Astrocyte (in vitro differentiated cells and primary cell): ENCODE measurements around the gene PTPN14. TPM values are rescaled to one million over a fixed set of nuclear protein-coding genes. Genes with fewer than 3 reads are reported as not detected.

Source experiments
- DNase-seq: peaks from one replicate; pipeline ENCODE4 v3.0.0-alpha.2; 2010; ENCODE audit warnings: low read depth
- FAIRE-seq: peaks from 2 replicates; lab custom pipeline; 2011; peaks lifted over from hg19 to GRCh38; lab: Jason Lieb, UNC
- H2AFZ ChIP-seq: 2 replicates; pipeline ENCODE4 v1.6.0; 2012; ENCODE audit warnings: low read depth, low read length, inconsistent platforms
- H3K27ac ChIP-seq: 2 replicates; pipeline ENCODE4 v1.5.1; 2011; ENCODE audit warnings: low read depth, low read length, inconsistent platforms
- H3K27me3 ChIP-seq: 2 replicates; pipeline ENCODE4 v1.6.0; 2011; ENCODE audit warnings: low read length, inconsistent platforms; ENCODE audit not compliant: insufficient read depth
- H3K36me3 ChIP-seq: 2 replicates; pipeline ENCODE4 v1.5.1; 2011; ENCODE audit warnings: low read length, inconsistent platforms; ENCODE audit not compliant: insufficient read depth
- H3K4me1 ChIP-seq: 2 replicates; pipeline ENCODE4 v1.5.1; 2011; ENCODE audit warnings: low read length, inconsistent platforms; ENCODE audit not compliant: insufficient read depth
- H3K4me2 ChIP-seq: 2 replicates; pipeline ENCODE4 v1.6.0; 2012; ENCODE audit warnings: low read length, inconsistent platforms
- H3K4me3 ChIP-seq: 2 replicates; pipeline ENCODE4 v1.5.1; 2011; ENCODE audit warnings: low read depth, mild to moderate bottlenecking, low read length, inconsistent platforms; ENCODE audit not compliant: insufficient read depth
- H3K79me2 ChIP-seq: 2 replicates; pipeline ENCODE4 v1.6.0; 2012; ENCODE audit warnings: mild to moderate bottlenecking, low read length, inconsistent platforms; ENCODE audit not compliant: insufficient read depth
- H3K9ac ChIP-seq: 2 replicates; pipeline ENCODE4 v1.6.0; 2012; ENCODE audit warnings: mild to moderate bottlenecking, low read length, inconsistent platforms
- H3K9me3 ChIP-seq: 2 replicates; pipeline ENCODE4 v1.5.1; 2012; ENCODE audit warnings: low read depth, mild to moderate bottlenecking, low read length, inconsistent platforms; ENCODE audit not compliant: insufficient read depth
- H4K20me1 ChIP-seq: 2 replicates; pipeline ENCODE4 v1.6.0; 2012; ENCODE audit warnings: low read length, inconsistent platforms; ENCODE audit not compliant: insufficient read depth
- H3K27ac Mint-ChIP-seq: one replicate; pipeline ENCODE4 v1.8.0; 2021; ENCODE audit warnings: mild to moderate bottlenecking, mixed read lengths; ENCODE audit not compliant: unreplicated experiment
- H3K27me3 Mint-ChIP-seq: one replicate; pipeline ENCODE4 v1.8.0; 2021; ENCODE audit warnings: low read depth, mixed read lengths; ENCODE audit not compliant: unreplicated experiment
- H3K36me3 Mint-ChIP-seq: one replicate; pipeline ENCODE4 v1.8.0; 2021; ENCODE audit warnings: low read depth, mixed read lengths; ENCODE audit not compliant: unreplicated experiment
- H3K4me1 Mint-ChIP-seq: one replicate; pipeline ENCODE4 v1.8.0; 2021; ENCODE audit warnings: low read depth, mixed read lengths; ENCODE audit not compliant: unreplicated experiment
- H3K4me3 Mint-ChIP-seq: one replicate; pipeline ENCODE4 v1.8.0; 2021; ENCODE audit warnings: mild to moderate bottlenecking, moderate library complexity, mixed read lengths; ENCODE audit not compliant: unreplicated experiment
- H3K9me3 Mint-ChIP-seq: one replicate; pipeline ENCODE4 v1.8.0; 2021; ENCODE audit warnings: mild to moderate bottlenecking, mixed read lengths; ENCODE audit not compliant: unreplicated experiment
- EZH2 ChIP-seq: IDR thresholded peaks from 2 replicates; pipeline ENCODE4 v1.6.1; 2012; ENCODE audit warnings: mild to moderate bottlenecking, low read length, inconsistent platforms; ENCODE audit not compliant: insufficient read depth
- total RNA-seq: library from RNA; stranded (reverse); gene quantifications from 2 replicates; pipeline ENCODE4 v1.2.1, GENCODE V29; 2021
- TF ChIP-seq, protein P1 (sequence below): IDR thresholded peaks from 2 replicates; pipeline ENCODE4 v1.5.1; 2011; ENCODE audit warnings: low read depth, mild to moderate bottlenecking, inconsistent platforms, low read length, moderate library complexity; ENCODE audit not compliant: insufficient read depth

The PTPN14 gene
- total RNA-seq, 1 donor from 2014 or later = 177 TPM

DNA sequence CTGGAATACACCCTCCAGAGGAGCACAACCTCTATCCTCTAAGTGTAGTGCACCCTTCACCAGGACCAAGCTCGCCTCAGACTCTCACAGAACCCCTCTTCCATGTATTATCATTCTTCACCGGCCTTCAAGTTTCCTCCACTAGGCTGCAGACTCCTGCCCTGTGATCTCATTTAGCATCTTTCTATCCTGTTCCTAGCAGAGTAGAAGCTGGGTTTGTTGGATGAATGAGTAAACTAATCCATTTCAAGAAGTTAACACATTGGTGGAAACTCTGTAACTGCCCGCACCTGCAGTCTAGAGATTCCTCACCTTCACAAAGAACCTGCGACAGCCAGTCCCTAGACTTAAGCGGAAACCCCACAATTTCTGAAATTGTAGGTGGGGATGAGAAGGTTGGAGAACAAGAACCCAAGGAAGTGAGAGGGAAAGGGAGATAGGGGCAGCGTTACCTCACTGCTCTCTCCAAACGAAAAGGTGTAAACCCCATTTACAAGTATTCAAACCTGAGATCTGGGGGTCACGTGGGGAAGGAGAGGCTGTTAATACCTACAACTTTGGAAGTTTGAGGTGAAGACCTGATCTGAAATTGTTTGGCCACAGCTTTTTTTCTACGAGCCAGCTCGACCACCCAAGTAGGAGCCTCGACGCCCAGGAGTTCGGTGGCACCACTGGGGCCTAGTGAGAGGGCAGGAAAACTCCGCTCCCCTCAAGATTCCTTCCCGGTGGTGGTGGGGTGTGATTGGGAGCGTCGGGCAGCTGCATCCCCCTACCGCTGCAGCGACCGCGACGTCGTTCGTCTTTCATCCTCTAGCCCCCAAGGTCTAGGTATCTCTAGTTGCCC lies 1.2 kb downstream of the PTPN14 start:
- Histone ChIP-seq H4K20me1 (peaks cover 54% of the 10 kb centered on the region), H3K36me3 (peaks cover 9% of the 10 kb centered on the region), H3K4me3 (peak overlapping the region; percentile 98), H3K4me1 (peaks cover 43% of the 10 kb centered on the region), H2AFZ (no peak overlapping the region), H3K9ac (peak overlapping the region; percentile 99), H3K79me2 (peaks cover 62% of the 10 kb centered on the region), H3K27me3 (no peaks in the 10 kb centered on the region), H3K4me2 (peak overlapping the region; percentile 94), H3K27ac (peak overlapping the region; percentile 99), H3K9me3 (no peaks in the 10 kb centered on the region)
- no peaks in the 10 kb centered on the region for H3K9me3 Mint-ChIP-seq
- H3K4me3 Mint-ChIP-seq = peak overlapping the region; percentile 98
- TF ChIP-seq, protein P1, sequence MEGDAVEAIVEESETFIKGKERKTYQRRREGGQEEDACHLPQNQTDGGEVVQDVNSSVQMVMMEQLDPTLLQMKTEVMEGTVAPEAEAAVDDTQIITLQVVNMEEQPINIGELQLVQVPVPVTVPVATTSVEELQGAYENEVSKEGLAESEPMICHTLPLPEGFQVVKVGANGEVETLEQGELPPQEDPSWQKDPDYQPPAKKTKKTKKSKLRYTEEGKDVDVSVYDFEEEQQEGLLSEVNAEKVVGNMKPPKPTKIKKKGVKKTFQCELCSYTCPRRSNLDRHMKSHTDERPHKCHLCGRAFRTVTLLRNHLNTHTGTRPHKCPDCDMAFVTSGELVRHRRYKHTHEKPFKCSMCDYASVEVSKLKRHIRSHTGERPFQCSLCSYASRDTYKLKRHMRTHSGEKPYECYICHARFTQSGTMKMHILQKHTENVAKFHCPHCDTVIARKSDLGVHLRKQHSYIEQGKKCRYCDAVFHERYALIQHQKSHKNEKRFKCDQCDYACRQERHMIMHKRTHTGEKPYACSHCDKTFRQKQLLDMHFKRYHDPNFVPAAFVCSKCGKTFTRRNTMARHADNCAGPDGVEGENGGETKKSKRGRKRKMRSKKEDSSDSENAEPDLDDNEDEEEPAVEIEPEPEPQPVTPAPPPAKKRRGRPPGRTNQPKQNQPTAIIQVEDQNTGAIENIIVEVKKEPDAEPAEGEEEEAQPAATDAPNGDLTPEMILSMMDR = peak; percentile 33
- TF ChIP-seq EZH2 = no peak
- DNase-seq (no peak), FAIRE-seq (peak; percentile 47)
- peaks cover 34% of the 10 kb centered on the region for H3K4me1 Mint-ChIP-seq
- no peaks in the 10 kb centered on the region for H3K27me3 Mint-ChIP-seq
- H3K36me3 Mint-ChIP-seq = peaks cover 8% of the 10 kb centered on the region
- H3K27ac Mint-ChIP-seq = peak overlapping the region; percentile 86

DNA sequence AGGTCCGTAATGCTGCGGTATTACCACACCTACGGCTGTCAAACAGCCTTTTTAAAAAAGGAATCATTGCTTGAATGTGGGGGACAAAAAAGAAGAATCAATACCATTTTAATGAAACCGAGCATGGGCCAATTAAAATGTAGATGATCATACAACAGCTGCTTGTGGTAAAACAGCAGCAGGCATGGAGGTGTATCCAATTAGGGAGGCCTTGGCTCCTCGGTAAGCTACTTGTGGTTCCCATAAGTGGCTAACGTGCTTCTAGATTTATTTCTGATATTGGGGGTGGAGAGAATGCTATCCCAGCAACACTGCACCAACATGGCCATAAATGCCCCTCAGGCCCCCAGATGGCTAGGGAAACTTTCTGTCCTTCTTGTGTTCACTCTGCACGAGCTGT lies 1.8 kb downstream of the PTPN14 start:
- H4K20me1 ChIP-seq = peaks cover 61% of the 10 kb centered on the region
- peak overlapping the region; percentile 98 for H3K4me3 ChIP-seq
- H3K9ac ChIP-seq = peak overlapping the region; percentile 99
- H3K4me1 ChIP-seq = peaks cover 43% of the 10 kb centered on the region
- H3K4me1 Mint-ChIP-seq = peaks cover 38% of the 10 kb centered on the region
- H3K36me3 ChIP-seq = peaks cover 9% of the 10 kb centered on the region
- no peaks in the 10 kb centered on the region for H3K27me3 ChIP-seq
- H3K9me3 ChIP-seq = no peaks in the 10 kb centered on the region
- peaks cover 69% of the 10 kb centered on the region for H3K79me2 ChIP-seq
- peaks cover 8% of the 10 kb centered on the region for H3K36me3 Mint-ChIP-seq
- peak overlapping the region; percentile 98 for H3K4me3 Mint-ChIP-seq
- H3K27ac Mint-ChIP-seq = peak overlapping the region; percentile 86
- TF ChIP-seq EZH2 = no peak
- no peak for DNase-seq
- peak overlapping the region; percentile 99 for H3K27ac ChIP-seq
- no peaks in the 10 kb centered on the region for H3K27me3 Mint-ChIP-seq
- H3K4me2 ChIP-seq = peak overlapping the region; percentile 94
- H3K9me3 Mint-ChIP-seq = no peaks in the 10 kb centered on the region
- H2AFZ ChIP-seq = no peak overlapping the region
- no peak for FAIRE-seq

DNA sequence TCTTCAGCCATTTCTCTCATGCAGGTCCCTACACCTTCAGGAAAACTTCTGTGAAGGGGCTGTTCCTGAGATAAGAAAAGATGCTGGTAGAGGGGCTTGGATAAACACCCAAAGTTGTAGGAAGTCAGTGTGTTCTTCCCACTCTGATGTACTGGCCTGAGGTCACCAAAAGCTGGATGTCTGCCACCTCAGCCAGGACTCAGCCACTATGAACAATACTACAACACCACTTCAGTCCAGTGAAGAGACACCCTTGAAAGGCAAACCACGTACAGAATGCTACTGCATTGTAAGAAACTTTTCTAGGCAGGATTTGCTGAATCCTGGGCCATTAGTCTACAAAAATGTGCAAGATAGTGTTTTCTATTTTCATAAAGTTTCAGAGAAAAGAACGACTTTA lies 2.4 kb downstream of the PTPN14 start:
- no peaks in the 10 kb centered on the region for H3K27me3 Mint-ChIP-seq
- TF ChIP-seq, protein P1 = no peak
- no peak for TF ChIP-seq EZH2
- H3K4me2 ChIP-seq = peak overlapping the region; percentile 94
- H3K27ac Mint-ChIP-seq = peak overlapping the region; percentile 86
- H3K36me3 ChIP-seq = peaks cover 9% of the 10 kb centered on the region
- H3K4me1 ChIP-seq = peaks cover 43% of the 10 kb centered on the region
- no peaks in the 10 kb centered on the region for H3K9me3 Mint-ChIP-seq
- peaks cover 75% of the 10 kb centered on the region for H3K79me2 ChIP-seq
- no peaks in the 10 kb centered on the region for H3K27me3 ChIP-seq
- DNase-seq (peak; percentile 61), FAIRE-seq (peak; percentile 84)
- H3K27ac ChIP-seq = peak overlapping the region; percentile 99
- peak overlapping the region; percentile 98 for H3K4me3 ChIP-seq
- peaks cover 8% of the 10 kb centered on the region for H3K36me3 Mint-ChIP-seq
- no peaks in the 10 kb centered on the region for H3K9me3 ChIP-seq
- H2AFZ ChIP-seq = no peak overlapping the region
- peaks cover 67% of the 10 kb centered on the region for H4K20me1 ChIP-seq
- peak overlapping the region; percentile 98 for H3K4me3 Mint-ChIP-seq
- H3K9ac ChIP-seq = peak overlapping the region; percentile 99
- H3K4me1 Mint-ChIP-seq = peaks cover 40% of the 10 kb centered on the region
